SKM-1 treated with dmso at 0.1 percent for 144 hours (cell line): ENCODE results near the gene PTH1R.
A peak's percentile ranks its signal among the peaks of the same experiment; 100 is the strongest.

Experiments
- DNase-seq: peaks from one replicate; lab custom pipeline; 2025; ENCODE audit not compliant: unreplicated experiment; lab: John Stamatoyannopoulos, UW

PTH1R gene

GRCh38 chr3:46849686-46850467 lies 27.6 kb upstream of the PTH1R start:
- no peak for DNase-seq

- DNase-seq: no peak
Measured at GRCh38 chr3:46850468-46850779, 27.1 kb upstream of the PTH1R start.

- DNase-seq: no peak
Measured at GRCh38 chr3:46851364-46852333, 25.9 kb upstream of the PTH1R start.

GRCh38 chr3:46852334-46852720 lies 25.2 kb upstream of the PTH1R start:
- DNase-seq: no peak

GRCh38 chr3:46852839-46853355 lies 24.6 kb upstream of the PTH1R start:
- DNase-seq: no peak

- DNase-seq: no peak
Measured at GRCh38 chr3:46853441-46854415, 23.8 kb upstream of the PTH1R start.

- no peak for DNase-seq
Measured at GRCh38 chr3:46854555-46854991, 22.9 kb upstream of the PTH1R start.

GRCh38 chr3:46856576-46857471 lies 20.7 kb upstream of the PTH1R start:
- DNase-seq: no peak

GRCh38 chr3:46857485-46858341 lies 19.8 kb upstream of the PTH1R start:
- no peak for DNase-seq

GRCh38 chr3:46858456-46858855 lies 19.1 kb upstream of the PTH1R start:
- DNase-seq: no peak

GRCh38 chr3:46859001-46859710 lies 18.4 kb upstream of the PTH1R start:
- DNase-seq: no peak

GRCh38 chr3:46860017-46860809 lies 17.3 kb upstream of the PTH1R start:
- peak; percentile 33 for DNase-seq

GRCh38 chr3:46860810-46861604 lies 16.5 kb upstream of the PTH1R start:
- no peak for DNase-seq

GRCh38 chr3:46861605-46862368 lies 15.7 kb upstream of the PTH1R start:
- no peak for DNase-seq

GRCh38 chr3:46862369-46863025 lies 15.0 kb upstream of the PTH1R start:
- no peak for DNase-seq
